Activated CD4-positive, alpha-beta T cell treated with anti-CD3 and anti-CD28 coated beads for 36 hours (primary cell): ENCODE results near the gene KANSL2. TPM values are rescaled to one million over a fixed set of nuclear protein-coding genes. Genes with fewer than 3 reads are reported as not detected.
"Not testable (repeated sequence)": the region's sequence is repeated elsewhere in the genome, so short reads cannot be mapped to it uniquely, and the experiment has no call there.

Experiments used
- ATAC-seq: fragments of 200-7000 bp; cut with Tn5 transposase; one replicate; pipeline ENCODE4 v1.10.0; 2021; ENCODE audit warnings: mild to moderate bottlenecking, moderate library complexity
- CTCF ChIA-PET: fragments of 350-600 bp; sonication (Branson Sonifier 250); formaldehyde crosslinking; loops from one replicate; lab custom pipeline; 2021; ENCODE audit warnings: antibody characterized with exemption; lab: Charles Lee
- POLR2A ChIA-PET: fragments of 350-600 bp; sonication (Branson Sonifier 250); formaldehyde crosslinking; loops from one replicate; lab custom pipeline; 2021; ENCODE audit warnings: antibody characterized with exemption, inconsistent platforms; lab: Charles Lee
- DNase-seq: peaks from one replicate; pipeline ENCODE4 v3.0.0-alpha.2; 2020
- H3K27ac Mint-ChIP-seq: one replicate; pipeline ENCODE4 v1.8.0; 2021; ENCODE audit warnings: mixed read lengths
- H3K27me3 Mint-ChIP-seq: one replicate; pipeline ENCODE4 v1.8.0; 2021; ENCODE audit warnings: mixed read lengths
- H3K36me3 Mint-ChIP-seq: one replicate; pipeline ENCODE4 v1.8.0; 2021; ENCODE audit warnings: low read depth, mixed read lengths
- H3K4me1 Mint-ChIP-seq: one replicate; pipeline ENCODE4 v1.8.0; 2021; ENCODE audit warnings: mixed read lengths
- H3K4me3 Mint-ChIP-seq: one replicate; pipeline ENCODE4 v1.8.0; 2021; ENCODE audit warnings: mild to moderate bottlenecking, moderate library complexity, mixed read lengths
- H3K9me3 Mint-ChIP-seq: one replicate; pipeline ENCODE4 v1.8.0; 2021; ENCODE audit warnings: low read depth, mixed read lengths
- intact Hi-C, 2 experiments: fragments of 100-400 bp; cut with DNase I in 1 of 2; cut with micrococcal nuclease in 1 of 2; formaldehyde crosslinking; loops; one replicate each; pipeline versions ENCODE4 v1.14.2 to v1.15.1; 2022 to 2024; cut with DNase I, micrococcal nuclease
- total RNA-seq, 2 experiments: library from RNA; stranded (reverse); gene quantifications; one replicate each; pipeline ENCODE4 v1.2.3, GENCODE V29; 2021

The KANSL2 gene, protein sequence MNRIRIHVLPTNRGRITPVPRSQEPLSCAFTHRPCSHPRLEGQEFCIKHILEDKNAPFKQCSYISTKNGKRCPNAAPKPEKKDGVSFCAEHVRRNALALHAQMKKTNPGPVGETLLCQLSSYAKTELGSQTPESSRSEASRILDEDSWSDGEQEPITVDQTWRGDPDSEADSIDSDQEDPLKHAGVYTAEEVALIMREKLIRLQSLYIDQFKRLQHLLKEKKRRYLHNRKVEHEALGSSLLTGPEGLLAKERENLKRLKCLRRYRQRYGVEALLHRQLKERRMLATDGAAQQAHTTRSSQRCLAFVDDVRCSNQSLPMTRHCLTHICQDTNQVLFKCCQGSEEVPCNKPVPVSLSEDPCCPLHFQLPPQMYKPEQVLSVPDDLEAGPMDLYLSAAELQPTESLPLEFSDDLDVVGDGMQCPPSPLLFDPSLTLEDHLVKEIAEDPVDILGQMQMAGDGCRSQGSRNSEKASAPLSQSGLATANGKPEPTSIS
- total RNA-seq, result 10 to 100 TPM; 44.0 to 59.8 TPM

DNA sequence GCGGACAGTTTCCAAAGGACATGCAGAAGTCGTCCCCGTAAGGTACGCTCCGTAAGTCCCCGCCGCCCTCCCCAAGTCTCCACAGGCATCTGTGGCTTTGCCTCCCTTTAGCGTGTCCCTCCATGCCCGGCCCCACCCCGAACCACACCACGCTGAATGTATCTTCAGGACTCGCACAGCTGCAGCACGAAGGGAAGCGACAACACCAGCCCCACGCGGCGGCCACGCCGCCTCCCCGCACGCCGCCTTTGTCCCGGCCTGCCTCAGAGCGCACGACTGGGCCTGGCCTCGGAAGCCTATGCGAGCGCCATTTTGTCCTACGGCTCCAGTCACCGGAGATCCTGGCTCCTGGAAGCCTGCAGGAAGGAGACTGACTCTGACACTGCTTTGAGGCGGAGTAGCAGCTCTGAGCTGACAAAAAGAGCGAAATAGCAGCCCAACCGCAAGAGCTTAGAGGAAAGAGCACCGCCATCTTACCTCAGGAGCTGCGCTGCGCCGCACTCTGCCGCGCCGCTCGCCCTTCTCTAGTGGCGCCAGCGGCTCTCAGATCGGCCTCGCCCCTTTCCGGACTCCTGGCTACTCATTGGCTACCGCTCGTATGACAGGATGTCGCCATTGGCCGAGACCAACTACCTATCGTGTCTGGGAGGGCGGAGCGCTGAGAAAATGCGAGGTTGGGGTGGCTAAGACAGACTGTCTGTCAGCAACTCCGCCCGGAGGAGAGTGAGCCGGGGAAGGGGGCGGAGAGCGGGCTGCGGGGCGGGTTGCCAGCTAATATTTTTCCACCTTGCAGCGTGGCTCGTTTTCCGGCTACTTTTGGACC lies at the start of gene KANSL2:
KANSL2 (minus strand) TSS at position 529 of the 823 bp plus-strand sequence. CDS start 606 bp downstream, outside the sequence.
- Mint-ChIP-seq H3K9me3 (no peaks in the 10 kb centered on the region), H3K36me3 (peaks cover 42% of the 10 kb centered on the region), H3K4me3 (peak within 1 kb of the TSS; percentile 87), H3K27ac (peak within 1 kb of the TSS; percentile 91), H3K27me3 (no peaks in the 10 kb centered on the region), H3K4me1 (peaks cover 41% of the 10 kb centered on the region)
- intact Hi-C loops, result loop anchor here (1.0 to 10.0 kb wide), 9 partner anchors 34 to 976 kb away; partner anchors contain the start of genes CCNT1 (in 2 of the 2), CACNB3 (in 1 of the 2), RND1 (in 1 of the 2) and RPAP3 (in 1 of the 2)
- ChIA-PET POLR2A (interaction anchor here (0.5 to 1.5 kb wide), 13 partner anchors 9 to 641 kb away, joined by 3 to 8 read pairs (median 3); partner anchors contain the start of genes ARF3 and TROAP), CTCF (interaction anchor here (0.8 to 1.5 kb wide), 3 partner anchors 39 to 287 kb away, joined by 3 to 5 read pairs (median 3); no protein-coding TSS in a partner anchor)
- DNase-seq (peak; percentile 99), ATAC-seq (peak; percentile 96)

DNA sequence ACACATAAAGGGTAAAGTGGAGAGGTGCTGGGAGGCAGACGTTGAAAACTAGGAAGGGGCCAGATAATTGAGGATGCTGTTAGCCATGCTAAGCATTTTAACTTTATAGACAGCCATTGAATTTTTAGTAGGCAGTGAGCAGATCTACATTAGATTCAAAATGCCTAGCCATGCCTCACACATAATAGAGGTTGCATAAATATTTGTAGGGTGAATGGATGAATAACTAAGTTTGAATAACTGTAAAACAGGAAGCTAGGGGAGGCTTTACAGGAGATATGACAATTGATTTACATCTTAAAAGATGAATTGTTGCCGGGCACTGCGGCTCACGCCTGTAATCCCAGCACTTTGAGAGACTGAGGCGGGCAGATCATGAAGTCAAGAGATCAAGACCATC lies 46.8 kb upstream of the KANSL2 start:
- no peak for ATAC-seq
- Mint-ChIP-seq H3K4me1 (no peaks in the 10 kb centered on the region), H3K27ac (no peak overlapping the region), H3K9me3 (no peaks in the 10 kb centered on the region), H3K36me3 (no peaks in the 10 kb centered on the region), H3K27me3 (peaks cover 3% of the 10 kb centered on the region), H3K4me3 (no peak overlapping the region)
- no peak for DNase-seq
- ChIA-PET CTCF (interaction anchor here (0.6 to 0.7 kb wide), 2 partner anchors 75 to 76 kb away, joined by 3 read pairs; no protein-coding TSS in a partner anchor), POLR2A (no interaction called here)
- intact Hi-C loops, result no loop called here

DNA sequence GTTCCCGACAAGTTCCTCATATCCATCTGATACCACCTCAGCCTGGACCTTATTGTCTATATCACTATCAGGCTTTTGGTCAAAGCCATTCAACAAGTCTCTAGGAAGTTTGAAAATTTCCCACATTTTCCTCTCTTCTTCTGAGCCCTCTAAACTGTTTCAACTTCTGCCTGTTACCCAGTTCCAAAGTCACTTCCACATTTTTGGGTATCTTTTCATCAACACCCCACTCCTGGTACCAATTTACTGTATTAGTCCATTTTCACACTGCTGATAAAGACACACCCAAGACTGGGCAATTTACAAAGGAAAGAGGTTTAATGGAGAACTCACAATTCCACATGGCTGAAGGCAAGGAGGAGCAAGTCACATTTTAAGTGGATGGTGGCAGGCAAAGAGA lies 38.7 kb upstream of the KANSL2 start:
- peaks cover 11% of the 10 kb centered on the region for H3K4me1 Mint-ChIP-seq
- H3K27me3 Mint-ChIP-seq, POLR2A ChIA-PET, H3K4me3 Mint-ChIP-seq, ATAC-seq, H3K27ac Mint-ChIP-seq, intact Hi-C loops, DNase-seq: not testable (repeated sequence)
- H3K9me3 Mint-ChIP-seq, result peaks cover 16% of the 10 kb centered on the region
- H3K36me3 Mint-ChIP-seq, result peaks cover 15% of the 10 kb centered on the region
- CTCF ChIA-PET, result interaction anchor here (0.8 kb wide), 1 partner anchor 57 kb away, joined by 3 read pairs; no protein-coding TSS in a partner anchor

DNA sequence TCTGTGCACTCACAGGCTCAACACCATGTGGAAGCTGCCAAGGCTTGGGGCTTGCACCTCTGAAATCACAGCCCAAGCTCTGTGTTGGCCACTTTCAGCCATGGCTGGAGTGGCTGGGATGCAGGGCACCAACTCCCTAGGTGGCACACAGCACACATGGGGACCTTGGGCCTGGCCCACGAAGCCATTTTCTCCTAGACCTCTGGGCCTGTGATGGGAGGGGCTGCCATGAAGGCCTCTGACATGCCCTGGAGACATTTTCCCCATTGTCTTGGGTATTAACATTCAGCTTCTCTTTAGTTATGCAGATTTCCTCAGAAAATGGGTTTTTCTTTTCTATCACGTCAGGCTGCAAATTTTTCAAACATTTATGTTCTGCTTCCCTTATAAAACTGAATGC lies 38.1 kb upstream of the KANSL2 start:
- ATAC-seq, DNase-seq, H3K27ac Mint-ChIP-seq, H3K27me3 Mint-ChIP-seq, POLR2A ChIA-PET, H3K4me3 Mint-ChIP-seq, intact Hi-C loops: not testable (repeated sequence)
- H3K9me3 Mint-ChIP-seq, result peaks cover 16% of the 10 kb centered on the region
- CTCF ChIA-PET, result interaction anchor here (0.8 kb wide), 1 partner anchor 58 kb away, joined by 3 read pairs; no protein-coding TSS in a partner anchor
- H3K36me3 Mint-ChIP-seq, result peaks cover 18% of the 10 kb centered on the region
- H3K4me1 Mint-ChIP-seq, result peaks cover 13% of the 10 kb centered on the region

DNA sequence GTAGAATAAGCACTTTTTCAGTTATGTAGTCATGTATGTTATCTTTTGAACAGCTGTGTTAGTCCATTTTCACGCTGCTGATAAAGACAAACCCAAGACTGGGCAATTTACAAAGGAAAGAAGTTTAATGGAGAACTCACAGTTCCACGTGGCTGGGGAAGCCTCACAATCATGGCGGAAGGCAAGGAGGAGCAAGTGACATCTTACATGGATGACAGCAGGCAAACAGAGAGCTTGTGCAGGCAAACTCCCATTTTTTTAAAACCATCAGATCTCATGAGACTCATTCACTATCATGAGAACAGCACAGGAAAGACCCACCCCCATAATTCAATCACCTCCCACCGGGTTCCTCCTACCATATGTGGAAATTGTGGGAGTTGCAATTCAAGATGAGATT lies 37.0 kb upstream of the KANSL2 start:
- peaks cover 25% of the 10 kb centered on the region for H3K4me1 Mint-ChIP-seq
- peaks cover 28% of the 10 kb centered on the region for H3K36me3 Mint-ChIP-seq
- H3K27me3 Mint-ChIP-seq, DNase-seq, POLR2A ChIA-PET, ATAC-seq, H3K27ac Mint-ChIP-seq, H3K4me3 Mint-ChIP-seq: not testable (repeated sequence)
- H3K9me3 Mint-ChIP-seq, result peaks cover 16% of the 10 kb centered on the region
- intact Hi-C loops, result loop anchor here in 1 of 2 experiments (10.0 kb wide), 1 partner anchor 416 kb away; the partner anchor contains the start of gene TUBA1B
- CTCF ChIA-PET, result interaction anchor here (0.5 to 0.7 kb wide), 2 partner anchors 18 to 19 kb away, joined by 3 read pairs; no protein-coding TSS in a partner anchor

DNA sequence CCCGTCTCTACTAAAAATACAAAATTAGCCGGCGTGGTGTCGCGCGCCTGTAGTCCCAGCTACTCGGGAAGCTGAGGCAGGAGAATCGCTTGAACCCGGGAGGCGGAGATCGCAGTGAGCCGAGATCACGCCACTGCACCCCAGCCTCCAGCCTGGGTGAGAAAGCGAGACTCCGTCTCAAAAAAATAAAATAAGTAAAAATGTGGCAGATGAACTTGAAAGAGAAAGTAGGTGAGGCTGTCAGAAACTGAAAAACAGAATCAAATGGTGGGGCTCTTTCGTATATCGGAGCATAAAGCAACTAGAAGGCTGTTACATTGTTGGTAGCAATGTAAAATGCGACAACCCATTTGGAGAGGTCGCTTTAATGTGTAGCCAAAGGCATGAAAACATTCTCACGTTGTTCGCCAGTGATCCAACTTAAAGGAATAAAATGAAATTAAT lies 35.2 kb upstream of the KANSL2 start:
- DNase-seq (no peak), ATAC-seq (peak; percentile 1)
- Mint-ChIP-seq H3K4me1 (peaks cover 35% of the 10 kb centered on the region), H3K4me3 (peak overlapping the region; percentile 99), H3K36me3 (peaks cover 42% of the 10 kb centered on the region), H3K27me3 (no peaks in the 10 kb centered on the region), H3K9me3 (peaks cover 16% of the 10 kb centered on the region), H3K27ac (peak overlapping the region; percentile 99)
- ChIA-PET POLR2A (interaction anchor here (0.7 to 0.8 kb wide), 2 partner anchors 35 to 103 kb away, joined by 3 to 4 read pairs; partner anchors contain the start of gene KANSL2), CTCF (interaction anchor here (0.6 to 1.6 kb wide), 3 partner anchors 33 to 271 kb away, joined by 3 to 5 read pairs (median 3); partner anchors contain the start of gene CACNB3)
- intact Hi-C loops, result loop anchor here (1.0 to 10.0 kb wide), 6 partner anchors 34 to 418 kb away; partner anchors contain the start of genes TUBA1B (in 2 of the 2) and DDX23 (in 1 of the 2)

DNA sequence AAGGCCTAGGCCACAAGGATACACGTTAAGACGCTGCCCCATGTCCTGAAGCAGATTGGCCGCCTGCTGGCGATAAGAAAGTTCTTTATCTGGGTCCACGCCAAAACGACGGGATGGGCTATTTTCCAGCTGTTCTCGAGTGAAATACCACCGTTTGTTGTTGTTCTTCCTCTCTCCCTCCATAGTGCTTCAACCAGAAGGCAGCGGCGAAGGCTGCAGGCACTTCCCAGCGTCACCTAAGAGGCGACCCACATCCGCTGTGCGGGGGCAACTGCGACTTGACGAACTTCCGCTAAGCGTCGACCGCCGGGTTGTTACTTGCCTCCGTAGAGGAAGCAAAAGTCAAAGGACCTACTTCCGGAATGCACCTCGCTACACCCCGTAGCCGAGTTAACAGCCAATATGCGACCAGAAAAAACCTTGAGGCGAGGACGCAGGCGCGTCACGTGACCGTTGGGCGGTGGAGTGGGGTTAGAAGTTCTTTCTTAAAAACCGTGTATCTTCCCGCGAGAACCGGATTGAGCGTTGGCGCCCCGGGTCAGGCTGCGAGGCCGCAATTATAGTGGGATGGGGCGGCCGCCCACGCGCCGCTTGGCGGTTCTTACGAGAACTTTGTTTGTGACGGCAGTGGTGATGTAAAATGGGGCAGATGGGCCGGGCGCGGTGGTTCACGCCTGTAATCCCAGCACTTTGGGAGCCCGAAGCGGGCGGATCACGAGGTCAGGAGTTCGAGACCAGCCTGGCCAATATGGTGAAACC lies 34.6 kb upstream of the KANSL2 start, which contains the start of gene CCNT1:
CCNT1 (minus strand) TSS at position 215 of the 759 bp plus-strand sequence; CDS start at position 183, 32 bp downstream.
- Mint-ChIP-seq H3K4me1 (peaks cover 37% of the 10 kb centered on the region), H3K36me3 (peaks cover 48% of the 10 kb centered on the region), H3K4me3 (peak within 1 kb of the TSS; percentile 99), H3K27me3 (no peaks in the 10 kb centered on the region), H3K27ac (peak within 1 kb of the TSS; percentile 99), H3K9me3 (peaks cover 16% of the 10 kb centered on the region)
- ChIA-PET POLR2A (interaction anchor here (0.7 kb wide), 1 partner anchor 103 kb away, joined by 3 read pairs; no protein-coding TSS in a partner anchor), CTCF (interaction anchor here (0.6 kb wide), 1 partner anchor 101 kb away, joined by 3 read pairs; the partner anchor contains the start of gene CACNB3)
- intact Hi-C loops, result loop anchor here (1.0 to 10.0 kb wide), 15 partner anchors 34 to 611 kb away; partner anchors contain the start of genes DDX23 (in 2 of the 2), KANSL2 (in 2 of the 2), TUBA1B (in 2 of the 2) and ARF3 (in 1 of the 2)
- ATAC-seq (peak; percentile 95), DNase-seq (peak; percentile 100)

DNA sequence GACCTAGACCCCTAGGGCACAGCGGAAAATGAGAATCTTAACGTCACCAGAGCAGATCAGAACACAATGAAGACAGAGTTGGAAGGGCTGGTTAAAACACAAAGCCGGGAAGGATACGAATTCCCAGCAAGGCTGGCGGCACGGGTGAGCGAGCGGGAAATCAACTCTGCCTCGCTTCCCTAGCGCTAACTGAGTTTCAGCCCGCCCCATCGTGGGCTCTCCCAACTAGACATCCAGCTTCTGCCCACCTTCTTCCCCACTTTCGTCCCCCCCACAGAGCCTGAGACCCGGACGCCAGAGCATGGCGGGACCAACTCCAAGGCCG lies 34.1 kb upstream of the KANSL2 start:
- CTCF ChIA-PET, result interaction anchor here (0.8 to 1.4 kb wide), 3 partner anchors 12 to 58 kb away, joined by 3 read pairs; no protein-coding TSS in a partner anchor

DNA sequence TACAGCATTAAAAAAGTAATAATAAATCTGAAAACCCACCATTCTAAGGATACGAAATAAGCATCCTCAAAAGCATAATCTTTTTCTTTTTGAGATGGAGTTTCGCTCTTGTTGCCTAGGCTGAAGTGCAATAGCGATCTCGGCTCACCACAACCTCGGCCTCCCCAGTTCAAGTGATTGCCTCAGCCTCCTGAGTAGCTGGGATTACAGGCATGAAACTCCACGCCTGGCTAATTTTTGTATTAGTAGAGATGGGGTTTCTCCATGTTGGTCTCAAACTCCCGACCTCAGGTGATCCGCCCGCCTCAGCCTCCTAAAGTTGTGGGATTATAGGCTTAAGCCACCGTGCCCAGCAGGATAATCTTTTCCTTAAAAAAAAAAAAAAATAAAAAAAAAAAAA lies 30.2 kb upstream of the KANSL2 start:
- Mint-ChIP-seq H3K4me1 (peaks cover 53% of the 10 kb centered on the region), H3K27ac (no peak overlapping the region), H3K27me3 (no peaks in the 10 kb centered on the region), H3K9me3 (no peaks in the 10 kb centered on the region), H3K36me3 (peaks cover 52% of the 10 kb centered on the region), H3K4me3 (no peak overlapping the region)
- ChIA-PET CTCF (interaction anchor here (0.6 to 1.7 kb wide), 2 partner anchors 10 to 84 kb away, joined by 3 to 4 read pairs; no protein-coding TSS in a partner anchor), POLR2A (no interaction called here)
- intact Hi-C loops, result loop anchor here in 1 of 2 experiments (10.0 kb wide), 1 partner anchor 423 kb away; the partner anchor contains the start of gene TUBA1B
- ATAC-seq (no peak), DNase-seq (no peak)

More for the DNA sequence above, 34.1 kb upstream of the KANSL2 start:
- peaks cover 40% of the 10 kb centered on the region for H3K4me1 Mint-ChIP-seq
- H3K9me3 Mint-ChIP-seq, result peaks cover 15% of the 10 kb centered on the region
- H3K27ac Mint-ChIP-seq, result peak overlapping the region; percentile 99
- DNase-seq, result no peak
- H3K27me3 Mint-ChIP-seq, result no peaks in the 10 kb centered on the region
- intact Hi-C loops, result loop anchor here (1.0 to 10.0 kb wide), 13 partner anchors 34 to 611 kb away; partner anchors contain the start of genes DDX23 (in 2 of the 2), KANSL2 (in 2 of the 2), TUBA1B (in 2 of the 2) and ARF3 (in 1 of the 2)
- POLR2A ChIA-PET, result no interaction called here
- peak overlapping the region; percentile 99 for H3K4me3 Mint-ChIP-seq
- peaks cover 51% of the 10 kb centered on the region for H3K36me3 Mint-ChIP-seq
- ATAC-seq, result peak; percentile 13
